ENCODE measurements around the gene GPA33.

DNA sequence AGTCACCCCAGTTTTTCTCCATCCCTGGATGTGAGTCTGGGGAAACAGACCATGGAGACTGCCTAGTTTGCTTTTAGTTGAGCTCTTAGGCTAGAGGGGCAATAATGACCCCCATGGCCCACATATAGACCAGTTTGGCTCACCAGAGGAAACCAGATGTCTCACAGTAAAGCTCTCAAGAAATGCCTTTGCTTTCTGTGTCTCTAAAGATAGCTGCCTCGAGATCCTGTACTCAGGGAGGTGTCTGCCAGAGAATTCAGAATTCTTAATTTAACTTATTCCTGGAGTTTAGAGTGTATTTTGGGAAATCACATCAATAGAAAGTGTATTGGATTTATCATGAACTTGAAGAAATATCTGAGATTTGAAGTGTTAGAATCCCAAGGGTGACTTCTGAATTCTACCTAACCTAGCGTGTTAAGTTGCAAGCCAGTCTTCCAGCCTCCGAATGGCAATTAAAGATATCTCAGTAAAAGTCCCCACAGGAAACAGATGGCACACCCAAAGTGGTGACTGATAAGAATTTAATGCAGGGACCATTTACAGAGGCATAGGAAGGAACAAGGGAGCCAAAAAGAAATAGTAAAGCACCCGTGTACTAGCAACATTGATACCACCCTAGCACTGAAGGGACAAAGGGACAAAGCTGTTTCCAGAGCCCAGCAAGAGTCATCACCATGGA is 40.8 kb upstream of the GPA33 start:
- TF ChIP-seq, protein P1, sequence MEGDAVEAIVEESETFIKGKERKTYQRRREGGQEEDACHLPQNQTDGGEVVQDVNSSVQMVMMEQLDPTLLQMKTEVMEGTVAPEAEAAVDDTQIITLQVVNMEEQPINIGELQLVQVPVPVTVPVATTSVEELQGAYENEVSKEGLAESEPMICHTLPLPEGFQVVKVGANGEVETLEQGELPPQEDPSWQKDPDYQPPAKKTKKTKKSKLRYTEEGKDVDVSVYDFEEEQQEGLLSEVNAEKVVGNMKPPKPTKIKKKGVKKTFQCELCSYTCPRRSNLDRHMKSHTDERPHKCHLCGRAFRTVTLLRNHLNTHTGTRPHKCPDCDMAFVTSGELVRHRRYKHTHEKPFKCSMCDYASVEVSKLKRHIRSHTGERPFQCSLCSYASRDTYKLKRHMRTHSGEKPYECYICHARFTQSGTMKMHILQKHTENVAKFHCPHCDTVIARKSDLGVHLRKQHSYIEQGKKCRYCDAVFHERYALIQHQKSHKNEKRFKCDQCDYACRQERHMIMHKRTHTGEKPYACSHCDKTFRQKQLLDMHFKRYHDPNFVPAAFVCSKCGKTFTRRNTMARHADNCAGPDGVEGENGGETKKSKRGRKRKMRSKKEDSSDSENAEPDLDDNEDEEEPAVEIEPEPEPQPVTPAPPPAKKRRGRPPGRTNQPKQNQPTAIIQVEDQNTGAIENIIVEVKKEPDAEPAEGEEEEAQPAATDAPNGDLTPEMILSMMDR (IDR thresholded peaks at IDR 0.05), result no peak
- no peak for TF ChIP-seq POLR2A (IDR thresholded peaks at IDR 0.05)
